ENCODE results near the gene SLC23A3.
"Not testable (repeated sequence)": the region's sequence is repeated elsewhere in the genome, so short reads cannot be mapped to it uniquely, and the experiment has no call there.

SLC23A3 gene

DNA sequence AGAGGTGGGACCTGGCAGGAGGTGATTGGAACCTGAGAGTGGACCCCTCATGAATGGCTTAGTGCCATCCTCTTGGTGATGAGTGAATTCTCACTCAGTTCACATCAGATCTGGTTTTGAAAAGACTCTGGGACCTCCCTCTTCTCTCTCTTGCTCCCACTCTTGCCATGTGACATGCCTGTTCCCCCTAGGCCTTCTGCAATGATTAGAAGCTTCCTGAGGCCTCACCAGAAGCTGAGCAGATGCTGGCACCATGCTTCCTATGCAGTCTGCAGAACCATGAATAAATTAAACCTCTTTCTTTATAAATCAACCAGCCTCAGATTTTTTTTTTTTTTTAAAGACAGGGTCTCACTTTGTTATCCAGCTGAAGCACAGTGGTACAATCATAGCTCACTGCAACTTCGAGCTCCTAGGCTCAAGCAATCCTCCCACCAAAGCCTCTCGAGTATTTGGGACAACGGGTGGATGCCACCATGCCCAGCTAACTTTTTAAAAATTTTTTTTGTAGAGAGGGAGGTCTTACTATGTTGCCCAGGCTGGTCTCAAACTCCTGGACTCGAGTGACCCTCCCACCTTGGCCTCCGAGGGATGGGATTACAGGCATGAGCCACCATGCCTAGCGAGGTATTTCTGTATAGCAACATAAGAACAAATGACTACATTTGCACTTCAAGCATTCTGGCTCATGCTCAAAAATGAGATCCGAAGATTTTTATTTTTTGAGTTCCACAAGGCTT, 34.8 kb upstream of the SLC23A3 start:
- DNase-seq (ENCODE audit: low read depth): no peak

DNA sequence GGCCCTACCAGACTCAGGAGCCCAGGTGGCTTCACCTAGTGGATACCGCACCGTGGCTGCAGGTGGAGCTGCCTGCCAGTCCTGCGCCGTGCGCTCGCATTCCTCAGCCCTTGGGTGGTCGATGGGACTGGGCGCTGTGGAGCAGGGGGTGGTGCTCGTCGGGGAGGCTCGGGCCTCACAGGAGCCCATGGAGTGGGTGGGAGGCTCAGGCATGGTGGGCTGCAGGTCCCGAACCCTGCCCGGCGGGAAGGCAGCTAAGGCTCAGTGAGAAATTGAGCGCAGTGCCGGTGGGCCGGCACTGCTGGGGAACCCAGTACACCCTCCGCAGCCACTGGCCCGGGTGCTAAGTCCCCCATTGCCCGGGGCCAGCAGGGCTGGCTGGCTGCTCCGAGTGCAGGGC, 31.5 kb upstream of the SLC23A3 start:
- DNase-seq (ENCODE audit: low read depth): not testable (repeated sequence)

DNA sequence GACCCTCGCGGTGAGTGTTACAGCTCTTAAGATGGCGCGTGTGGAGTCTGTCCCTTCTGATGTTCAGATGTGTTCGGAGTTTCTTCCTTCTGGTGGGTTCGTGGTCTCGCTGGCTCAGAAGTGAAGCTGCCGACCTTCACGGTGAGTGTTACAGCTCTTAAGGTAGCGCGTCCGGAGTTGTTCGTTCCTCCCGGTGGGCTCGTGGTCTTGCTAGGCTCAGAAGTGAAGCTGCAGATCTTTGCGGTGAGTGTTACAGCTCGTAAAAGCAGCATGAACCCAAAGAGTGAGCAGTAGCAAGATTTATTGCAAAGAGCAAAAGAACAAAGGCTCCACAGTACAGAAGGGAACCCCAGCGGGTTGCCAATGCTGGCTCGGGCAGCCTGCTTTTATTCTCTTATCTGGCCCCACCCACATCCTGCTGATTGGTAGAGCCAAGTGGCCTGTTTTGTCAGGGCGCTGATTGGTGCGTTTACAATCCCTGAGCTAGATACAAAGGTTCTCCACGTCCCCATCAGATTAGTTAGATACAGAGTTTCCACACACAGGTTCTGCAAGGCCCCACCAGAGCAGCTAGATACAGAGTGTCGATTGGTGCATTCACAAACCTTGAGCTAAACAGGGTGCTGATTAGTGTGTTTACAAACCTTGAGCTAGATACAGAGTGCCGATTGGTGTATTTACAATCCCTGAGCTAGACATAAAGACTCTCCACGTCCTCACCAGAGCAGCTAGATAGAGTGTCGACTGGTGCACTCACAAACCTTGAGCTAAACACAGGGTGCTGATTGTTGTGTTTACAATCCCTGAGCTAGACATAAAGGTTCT, 30.9 kb upstream of the SLC23A3 start:
- peak; percentile 24 for DNase-seq (ENCODE audit: low read depth)

GRCh38 chr2:219199470-219200211, 29.8 kb upstream of the SLC23A3 start:
- no peak for DNase-seq (ENCODE audit: low read depth)

- no peak for DNase-seq (ENCODE audit: low read depth)
These were observed 29.1 kb upstream of the SLC23A3 start for GRCh38 chr2:219198974-219199373.

DNA sequence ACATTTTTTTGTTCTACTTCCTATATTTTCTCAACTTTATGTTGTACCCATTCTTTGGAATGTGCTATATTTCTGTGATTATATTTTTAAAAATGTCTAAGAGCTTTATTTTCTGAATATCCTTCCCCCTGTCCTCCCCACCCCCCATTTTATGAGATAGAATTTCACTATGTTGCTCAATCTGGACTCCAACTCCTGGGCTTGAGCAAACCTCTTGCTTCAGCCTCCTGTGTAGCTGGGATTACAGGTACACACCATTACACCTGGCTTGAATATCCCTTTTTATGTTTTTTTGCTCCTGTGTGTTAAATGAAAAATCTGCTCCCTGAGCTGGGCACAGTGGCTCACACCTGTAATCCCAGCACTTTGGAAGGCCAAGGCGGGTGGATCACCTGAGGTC, 27.6 kb upstream of the SLC23A3 start:
- DNase-seq (ENCODE audit: low read depth): no peak

DNA sequence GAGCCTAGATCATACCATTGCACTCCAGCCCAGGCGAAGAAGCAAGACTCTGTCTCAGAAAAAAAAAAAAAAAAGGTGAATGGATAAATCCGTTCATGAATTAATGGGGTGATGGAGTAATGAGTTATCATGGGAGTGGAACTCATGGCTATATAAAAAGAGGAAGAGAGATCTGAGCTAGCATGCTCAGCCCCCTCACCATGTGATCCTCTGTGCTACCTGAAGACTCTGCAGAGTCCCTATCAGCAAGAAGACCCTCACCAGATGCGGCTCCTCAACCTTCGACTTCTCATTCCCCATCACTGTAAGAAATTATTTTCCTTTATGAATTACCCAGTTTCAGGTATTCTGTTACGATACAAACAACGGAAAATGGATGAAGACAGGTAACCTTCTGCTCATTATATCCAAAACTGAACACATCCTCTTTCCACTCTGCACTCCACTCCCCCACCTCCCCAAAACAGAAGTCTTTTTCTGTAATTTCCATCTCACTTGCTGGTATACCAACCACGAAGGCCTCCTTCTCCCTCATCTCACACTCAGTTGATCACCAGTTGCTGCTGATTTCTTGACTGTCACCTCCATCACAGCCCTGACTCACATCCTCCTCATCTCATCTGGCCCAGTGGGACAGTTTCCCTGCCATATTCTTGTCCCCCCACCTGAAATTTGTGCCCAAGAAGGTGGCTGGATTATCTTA, 17.1 kb upstream of the SLC23A3 start:
- DNase-seq (ENCODE audit: low read depth): no peak

- no peak for DNase-seq (ENCODE audit: low read depth)
These were observed 14.3 kb upstream of the SLC23A3 start for GRCh38 chr2:219184121-219184520.

GRCh38 chr2:219183151-219183772, 13.4 kb upstream of the SLC23A3 start:
- no peak for DNase-seq (ENCODE audit: low read depth)

GRCh38 chr2:219182331-219183150, 12.7 kb upstream of the SLC23A3 start:
- DNase-seq (ENCODE audit: low read depth): no peak

GRCh38 chr2:219181531-219181930, 11.7 kb upstream of the SLC23A3 start:
- no peak for DNase-seq (ENCODE audit: low read depth)

DNA sequence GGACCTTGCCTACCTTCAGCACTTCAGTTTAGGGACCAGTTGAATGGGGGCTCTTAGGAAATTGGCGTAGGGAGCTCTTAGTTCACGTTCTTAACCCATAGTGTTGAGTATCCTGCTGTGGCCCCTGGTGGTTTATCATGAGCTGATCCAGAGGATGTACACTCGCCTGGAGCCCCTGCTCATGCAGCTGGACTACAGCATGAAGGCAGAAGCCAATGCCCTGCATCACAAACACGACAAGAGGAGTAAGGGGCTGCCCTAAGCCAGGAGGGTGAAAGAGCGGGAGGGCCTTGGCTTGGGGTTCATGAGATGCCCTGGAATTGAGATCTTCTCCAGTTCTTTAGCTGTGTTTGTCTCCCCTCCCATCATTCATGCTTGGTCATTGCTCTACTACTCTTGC, 11.1 kb upstream of the SLC23A3 start:
- DNase-seq (ENCODE audit: low read depth): no peak

GRCh38 chr2:219179601-219180465, 10.0 kb upstream of the SLC23A3 start:
- DNase-seq (ENCODE audit: low read depth): no peak

- no peak for DNase-seq (ENCODE audit: low read depth)
These were observed 8.7 kb upstream of the SLC23A3 start for GRCh38 chr2:219178377-219179175.

- DNase-seq (ENCODE audit: low read depth): peak; percentile 76
These were observed 7.9 kb upstream of the SLC23A3 start, which contains the start of gene RETREG2 for GRCh38 chr2:219177552-219178376. Gene RETREG2, plus strand, starts transcription at chr2:219178275. Its CDS starts 78 bp downstream, at chr2:219178353.

DNA sequence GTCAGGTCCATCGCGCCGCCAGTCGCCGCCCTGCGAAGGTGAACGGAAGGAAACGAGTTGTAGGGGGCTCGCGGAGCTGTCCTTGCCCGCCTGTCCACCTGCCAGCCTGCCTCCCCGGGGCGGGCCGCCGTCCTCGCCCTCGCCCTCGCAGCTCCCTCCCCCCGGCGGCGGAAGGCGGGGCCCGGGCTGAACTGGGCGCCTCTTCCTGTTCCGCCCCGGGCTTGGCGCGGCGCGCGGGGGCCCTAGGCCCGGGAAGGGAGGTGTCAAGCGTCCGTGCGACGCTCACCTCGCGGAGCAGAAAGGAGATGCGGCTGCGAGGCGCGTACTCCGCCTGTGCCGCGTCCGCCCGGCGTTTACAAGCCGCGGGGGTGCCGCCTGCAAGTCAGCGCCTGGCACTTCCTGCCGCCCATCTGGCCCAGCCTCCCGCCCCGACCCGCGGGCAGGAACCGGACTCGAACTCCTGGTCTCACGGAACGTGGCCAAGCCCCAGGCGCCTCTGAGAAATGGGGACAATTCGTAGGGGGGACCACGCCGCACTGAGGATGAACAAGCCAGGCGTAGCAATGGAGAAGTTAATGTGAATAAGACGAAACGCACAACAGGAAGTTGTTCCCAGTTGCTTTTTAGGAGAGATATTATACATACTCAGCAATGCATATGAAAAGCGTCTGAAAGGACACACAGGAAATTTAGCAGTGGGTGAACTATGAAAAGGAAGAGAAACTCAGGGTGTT, 7.2 kb upstream of the SLC23A3 start, which contains the start of gene CNPPD1:
Gene CNPPD1, minus strand, starts transcription at position 108 of the 734 bp plus-strand sequence. Its CDS starts 97 bp downstream, at position 11.
- DNase-seq (ENCODE audit: low read depth): peak; percentile 88

Measured in activated T-cell treated with anti-CD3 and anti-CD28 coated beads for 48 hours (primary cell).